Subcutaneous abdominal adipose tissue (tissue), 5 donors: ENCODE data around the gene STAT3.
A peak's percentile ranks its signal among the peaks of the same experiment; 100 is the strongest.
"Not testable (repeated sequence)": the region's sequence is repeated elsewhere in the genome, so short reads cannot be mapped to it uniquely, and the experiment has no call there.

Experiments
- H3K27ac ChIP-seq: one replicate; pipeline ENCODE4 v1.7.0; 2013; ENCODE audit warnings: low read depth, mild to moderate bottlenecking, inconsistent platforms, low read length, moderate library complexity
- H3K27me3 ChIP-seq, 5 donors: one replicate each; pipeline ENCODE4 v1.7.0; 2013; ENCODE audit warnings: low read length in 5 of 5, inconsistent platforms in 1 of 5; ENCODE audit not compliant: control insufficient read depth in 5 of 5, insufficient read depth in 4 of 5
- H3K36me3 ChIP-seq, 5 donors: one replicate each; pipeline ENCODE4 v1.7.0; 2013; ENCODE audit warnings: low read length in 5 of 5; ENCODE audit not compliant: control insufficient read depth in 5 of 5, insufficient read depth in 5 of 5
- H3K4me1 ChIP-seq, 5 donors: one replicate each; pipeline ENCODE4 v1.7.0; 2013; ENCODE audit warnings: low read length in 5 of 5, mild to moderate bottlenecking in 3 of 5, moderate library complexity in 1 of 5; ENCODE audit not compliant: control insufficient read depth in 5 of 5, insufficient read depth in 5 of 5
- H3K4me3 ChIP-seq, 5 donors: one replicate each; pipeline ENCODE4 v1.7.0; 2013; ENCODE audit warnings: low read length in 5 of 5, low read depth in 1 of 5
- H3K9ac ChIP-seq, 5 donors: one replicate each; pipeline ENCODE4 v1.7.0; 2013; ENCODE audit warnings: low read length in 5 of 5, mild to moderate bottlenecking in 4 of 5, moderate library complexity in 3 of 5
- H3K9me3 ChIP-seq, 5 donors: one replicate each; pipeline ENCODE4 v1.7.0; 2013; ENCODE audit warnings: low read length in 5 of 5; ENCODE audit not compliant: control insufficient read depth in 5 of 5
- donor health status: healthy.
- donor health status: healthy.
- donor health status: healthy.
- donor health status: healthy.
- donor health status: healthy.

Gene STAT3

GRCh38 chr17:42400844-42401375 is 12.7 kb upstream of the STAT3 start:
- not testable (repeated sequence) for H3K27me3 ChIP-seq, H3K27ac ChIP-seq, H3K9ac ChIP-seq, H3K9me3 ChIP-seq, H3K4me3 ChIP-seq
- peaks cover 0 to 37% (median 32%) of the 10 kb centered on the region in 5 donors for H3K36me3 ChIP-seq
- peaks cover 0 to 49% (median 36%) of the 10 kb centered on the region in 5 donors for H3K4me1 ChIP-seq

- Histone ChIP-seq H3K4me3 (no peak overlapping the region), H3K9me3 (no peaks in the 10 kb centered on the region), H3K4me1 (peaks cover 0 to 42% (median 29%) of the 10 kb centered on the region in 5 donors), H3K27ac (peak overlapping the region; percentile 61), H3K27me3 (no peaks in the 10 kb centered on the region), H3K36me3 (peaks cover 0 to 35% (median 30%) of the 10 kb centered on the region in 5 donors), H3K9ac (peak overlapping the region in 1 of 5 donors; percentile 41)
Observed at GRCh38 chr17:42399948-42400843, 12.0 kb upstream of the STAT3 start.

GRCh38 chr17:42399121-42399520 is 10.9 kb upstream of the STAT3 start:
- Histone ChIP-seq H3K4me1 (peaks cover 0 to 31% (median 25%) of the 10 kb centered on the region in 5 donors), H3K27ac (peak overlapping the region; percentile 61), H3K9ac (no peak overlapping the region)

GRCh38 chr17:42395601-42396000 is 7.4 kb upstream of the STAT3 start:
- not testable (repeated sequence) for H3K27ac ChIP-seq, H3K27me3 ChIP-seq, H3K4me3 ChIP-seq, H3K36me3 ChIP-seq, H3K9me3 ChIP-seq, H3K9ac ChIP-seq
- H3K4me1 ChIP-seq: peaks cover 0 to 13% (median 9%) of the 10 kb centered on the region in 5 donors

More at GRCh38 chr17:42399121-42399520, 10.9 kb upstream of the STAT3 start:
- Histone ChIP-seq H3K36me3 (peaks cover 0 to 24% (median 20%) of the 10 kb centered on the region in 5 donors), H3K27me3 (no peaks in the 10 kb centered on the region), H3K4me3 (no peak overlapping the region), H3K9me3 (no peaks in the 10 kb centered on the region)

- H3K4me3 ChIP-seq: no peak overlapping the region
- H3K9me3 ChIP-seq: no peaks in the 10 kb centered on the region
- no peak overlapping the region for H3K27ac ChIP-seq
- no peaks in the 10 kb centered on the region for H3K36me3 ChIP-seq
- no peak overlapping the region for H3K9ac ChIP-seq
- H3K27me3 ChIP-seq: no peaks in the 10 kb centered on the region
- peaks cover 0 to 13% (median 9%) of the 10 kb centered on the region in 5 donors for H3K4me1 ChIP-seq
Observed at GRCh38 chr17:42394838-42395237, 6.6 kb upstream of the STAT3 start.

GRCh38 chr17:42392692-42393415 is 4.6 kb upstream of the STAT3 start:
- H3K9me3 ChIP-seq: no peaks in the 10 kb centered on the region
- no peaks in the 10 kb centered on the region for H3K36me3 ChIP-seq
- peaks cover 0 to 11% (median 5%) of the 10 kb centered on the region in 5 donors for H3K4me1 ChIP-seq
- no peak overlapping the region for H3K27ac ChIP-seq
- H3K27me3 ChIP-seq: no peaks in the 10 kb centered on the region
- H3K4me3 ChIP-seq: no peak overlapping the region
- no peak overlapping the region for H3K9ac ChIP-seq

- H3K27me3 ChIP-seq, H3K4me3 ChIP-seq, H3K9ac ChIP-seq, H3K36me3 ChIP-seq, H3K9me3 ChIP-seq, H3K27ac ChIP-seq: not testable (repeated sequence)
- H3K4me1 ChIP-seq: peaks cover 4 to 23% (median 15%) of the 10 kb centered on the region in 5 donors
Observed at GRCh38 chr17:42391439-42391838, 3.2 kb upstream of the STAT3 start.

GRCh38 chr17:42389899-42390298 is 1.7 kb upstream of the STAT3 start:
- H3K36me3 ChIP-seq: no peaks in the 10 kb centered on the region
- no peaks in the 10 kb centered on the region for H3K27me3 ChIP-seq
- peaks cover 4 to 38% (median 23%) of the 10 kb centered on the region in 5 donors for H3K4me1 ChIP-seq
- H3K27ac ChIP-seq: no peak overlapping the region
- no peak overlapping the region for H3K4me3 ChIP-seq
- no peaks in the 10 kb centered on the region for H3K9me3 ChIP-seq
- no peak overlapping the region for H3K9ac ChIP-seq

- H3K4me3 ChIP-seq: peak overlapping the region; percentile 43 to 98 (median 73)
- no peaks in the 10 kb centered on the region for H3K27me3 ChIP-seq
- H3K9ac ChIP-seq: peak overlapping the region; percentile 58 to 94 (median 89)
- peaks cover 4 to 42% (median 25%) of the 10 kb centered on the region in 5 donors for H3K4me1 ChIP-seq
- H3K9me3 ChIP-seq: no peaks in the 10 kb centered on the region
- H3K36me3 ChIP-seq: no peaks in the 10 kb centered on the region
- H3K27ac ChIP-seq: peak overlapping the region; percentile 94
Observed at GRCh38 chr17:42389135-42389417, 834 bp upstream of the STAT3 start.
